ENCODE measurements around the gene ADM. TPM values are rescaled to one million over a fixed set of nuclear protein-coding genes. Genes with fewer than 3 reads are reported as not detected.

Gene ADM
- total RNA-seq, 4 donors from 2014 or later: 8.0 to 69.1 (median 20.5) TPM

DNA sequence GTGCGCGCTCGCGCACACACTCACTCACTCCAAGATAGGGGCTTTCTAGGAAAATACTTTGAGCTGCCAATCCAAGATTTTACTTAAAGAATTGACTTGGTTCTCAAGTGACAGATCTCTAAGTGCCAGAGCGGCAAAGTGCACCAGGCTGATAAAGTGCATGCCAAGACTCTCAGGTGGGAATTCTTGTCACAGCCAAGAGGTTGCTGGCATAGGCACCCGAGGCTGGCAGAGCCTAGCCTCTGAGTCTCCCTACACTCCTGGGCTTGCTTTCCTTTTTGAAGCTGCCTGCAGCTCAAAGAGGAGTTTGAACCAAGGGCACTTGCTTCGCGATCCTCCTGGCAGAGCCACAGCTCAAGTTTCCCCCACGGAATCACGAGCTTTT, 2.5 kb upstream of the ADM start:
- DNase-seq: no peak
- H3K27me3 ChIP-seq: no peaks in the 10 kb centered on the region
- WGBS, 2 donors: 13 to 27% methylated on average over 7 to 8 of the region's 10 CpGs
- intact Hi-C loops (cut with DNase I): no loop called here
- H3K36me3 ChIP-seq: no peaks in the 10 kb centered on the region
- H3K9me3 ChIP-seq: no peaks in the 10 kb centered on the region
- peak overlapping the region; percentile 24 to 55 (median 38) for H3K4me3 ChIP-seq (replicated peaks in 1 of 3)
- no peak for TF ChIP-seq CTCF (IDR thresholded peaks at IDR 0.05)
- TF ChIP-seq POLR2A (IDR thresholded peaks at IDR 0.05): no peak
- peak overlapping the region; percentile 88 to 97 (median 88) for H3K27ac ChIP-seq
- peaks cover 37 to 44% of the 10 kb centered on the region in 2 donors for H3K4me1 ChIP-seq

DNA sequence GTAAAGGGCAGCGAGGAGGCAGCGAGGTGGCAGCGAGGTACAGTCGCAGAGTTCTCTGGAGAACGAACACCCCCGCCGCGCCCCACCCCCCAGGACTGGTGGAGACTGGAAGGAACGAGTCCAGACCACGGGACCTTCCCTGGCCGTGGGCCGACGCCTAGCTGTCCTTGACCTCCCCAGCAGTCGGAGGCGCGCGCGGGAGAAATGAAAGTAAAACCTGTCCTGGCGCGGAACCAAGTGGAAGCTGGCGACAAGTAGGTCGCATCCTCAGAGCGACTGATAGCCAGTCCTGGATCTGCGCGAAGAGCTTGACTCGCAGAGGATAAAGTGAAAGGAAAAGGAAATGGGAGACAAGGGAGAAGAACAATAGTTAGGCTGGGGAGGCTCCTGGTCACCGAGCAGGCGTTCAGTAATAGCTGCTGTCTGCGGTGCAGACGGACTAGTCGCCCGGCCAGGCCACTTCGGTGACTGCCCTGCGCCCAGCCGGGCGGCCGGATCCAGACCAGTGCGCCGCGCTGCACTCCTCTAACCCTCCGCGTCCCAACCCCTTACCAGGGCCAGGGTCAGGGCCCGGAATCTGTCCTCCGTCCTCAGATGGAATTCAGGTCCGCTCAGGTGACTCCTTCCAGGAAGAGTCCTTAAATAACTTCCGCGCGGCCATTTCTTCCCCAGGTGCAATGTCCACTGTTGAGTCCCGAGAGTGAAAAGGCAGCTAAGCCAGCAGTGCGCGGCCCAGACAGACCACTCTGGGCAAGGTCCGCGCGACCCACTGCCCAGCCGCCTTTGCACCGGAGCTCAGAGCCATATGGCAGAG, 1.9 kb upstream of the ADM start:
- intact Hi-C loops (cut with DNase I): no loop called here
- H3K4me3 ChIP-seq (replicated peaks in 1 of 3): peak overlapping the region; percentile 24 to 55 (median 38)
- DNase-seq: peak; percentile 97 to 98
- H3K27ac ChIP-seq: peak overlapping the region; percentile 88 to 97 (median 88)
- no peaks in the 10 kb centered on the region for H3K27me3 ChIP-seq
- H3K4me1 ChIP-seq: peaks cover 40 to 43% of the 10 kb centered on the region in 2 donors
- TF ChIP-seq POLR2A (IDR thresholded peaks at IDR 0.05): peak in 1 of 2 donors; percentile 59
- TF ChIP-seq CTCF (IDR thresholded peaks at IDR 0.05): no peak
- H3K36me3 ChIP-seq: no peaks in the 10 kb centered on the region
- no peaks in the 10 kb centered on the region for H3K9me3 ChIP-seq
- WGBS, 2 donors: 1 to 4% methylated on average over 36 to 44 of the region's 56 CpGs

GRCh38 chr11:10303558-10304363, 1.1 kb upstream of the ADM start:
- TF ChIP-seq POLR2A (IDR thresholded peaks at IDR 0.05) (peak; percentile 4 to 46), CTCF (IDR thresholded peaks at IDR 0.05) (no peak)
- Histone ChIP-seq H3K9me3 (no peaks in the 10 kb centered on the region), H3K4me1 (peaks cover 42 to 43% of the 10 kb centered on the region in 2 donors), H3K27me3 (no peaks in the 10 kb centered on the region), H3K4me3 (replicated peaks in 1 of 3) (peak overlapping the region; percentile 38 to 73 (median 40)), H3K27ac (peak overlapping the region; percentile 88 to 97 (median 88)), H3K36me3 (no peaks in the 10 kb centered on the region)
- intact Hi-C loops (cut with DNase I): no loop called here
- DNase-seq: peak; percentile 72 to 81
- 18 to 19% methylated on average over 28 of the region's 29 CpGs for WGBS, 2 donors

DNA sequence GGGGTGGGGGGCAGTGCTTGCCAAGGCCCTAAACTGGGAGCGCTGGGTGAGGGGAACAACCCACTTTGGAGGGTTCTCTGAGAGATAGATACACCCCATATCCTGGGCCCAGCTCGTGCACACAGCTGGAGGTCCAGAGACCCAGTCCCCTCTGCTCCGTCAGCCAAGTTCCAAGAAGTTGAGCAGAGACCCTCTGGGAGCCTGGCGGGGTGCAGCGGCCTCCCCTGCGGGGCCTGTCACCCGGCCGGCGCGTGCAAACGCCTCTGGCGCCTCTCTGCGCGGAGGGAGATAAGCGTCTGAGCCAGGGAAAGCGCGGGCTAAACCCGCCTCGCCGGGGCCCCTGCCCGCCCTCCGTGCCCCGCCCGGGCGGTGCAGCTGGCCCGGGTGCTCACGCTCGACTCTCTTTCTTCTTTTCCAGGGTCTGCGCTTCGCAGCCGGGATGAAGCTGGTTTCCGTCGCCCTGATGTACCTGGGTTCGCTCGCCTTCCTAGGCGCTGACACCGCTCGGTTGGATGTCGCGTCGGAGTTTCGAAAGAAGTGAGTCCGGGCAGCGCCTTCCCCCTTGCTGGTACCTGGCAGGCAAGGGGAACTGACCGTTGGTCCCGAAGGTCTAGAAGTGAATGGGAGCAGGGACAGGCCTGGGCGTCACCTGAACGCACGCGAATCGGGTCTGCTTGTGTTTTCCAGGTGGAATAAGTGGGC, 540 bp downstream of the ADM start:
- no peaks in the 10 kb centered on the region for H3K9me3 ChIP-seq
- peaks cover 58 to 60% of the 10 kb centered on the region in 2 donors for H3K4me1 ChIP-seq
- no peaks in the 10 kb centered on the region for H3K27me3 ChIP-seq
- peak overlapping the region; percentile 10 to 97 (median 88) for H3K27ac ChIP-seq
- H3K4me3 ChIP-seq (replicated peaks in 1 of 3): peak overlapping the region; percentile 27 to 73 (median 38)
- TF ChIP-seq POLR2A (IDR thresholded peaks at IDR 0.05): no peak
- TF ChIP-seq CTCF (IDR thresholded peaks at IDR 0.05): no peak
- WGBS, 2 donors: 0% methylated on average over 48 of the region's 51 CpGs; no CpG with 5 or more reads in 1 of the 2 donors
- DNase-seq: peak; percentile 44 to 51
- no peaks in the 10 kb centered on the region for H3K36me3 ChIP-seq
- intact Hi-C loops (cut with DNase I): loop anchor here (5.0 kb wide), 2 partner anchors 93 to 308 kb away; no protein-coding TSS in a partner anchor

Measured in thyroid gland (tissue), 4 donors.